IMR-90 (cell line): ENCODE data around the gene PRKCB. TPM values are rescaled to one million over a fixed set of nuclear protein-coding genes. Genes with fewer than 3 reads are reported as not detected.

Experiments
- ATAC-seq: fragments of 200-7000 bp; cut with Tn5 transposase; 2 replicates; pipeline ENCODE4 v1.9.1; 2020; ENCODE audit warnings: low read depth, mild to moderate bottlenecking, moderate library complexity
- BruUV-seq: library from RNA; stranded (reverse); fragments of 400-500 nt; replicated peaks from 2 replicates; lab custom pipeline; 2021; lab: Mats Ljungman, UMichigan
- CTCF ChIA-PET: fragments of 300-600 bp; formaldehyde crosslinking; extraction: SDS; loops from one replicate; lab custom pipeline; 2021; ENCODE audit warnings: antibody characterized with exemption; lab: Yijun Ruan, JAX
- POLR2A ChIA-PET: fragments of 300-600 bp; sonication (Branson Sonifier 250); formaldehyde crosslinking; loops from one replicate; lab custom pipeline; 2022; ENCODE audit warnings: antibody characterized with exemption; ENCODE audit not compliant: unreplicated experiment; lab: Charles Lee
- DNase-seq: peaks from one replicate; pipeline ENCODE4 v3.0.0; 2013
- H2AFZ ChIP-seq: replicated peaks from 2 replicates; pipeline ENCODE3; 2013; ENCODE audit warnings: low read length, mild to moderate bottlenecking; ENCODE audit not compliant: poor library complexity
- H2AK5ac ChIP-seq: 2 replicates; pipeline ENCODE4 v1.6.1; 2013; ENCODE audit warnings: low read depth, low read length, inconsistent platforms
- H2AK9ac ChIP-seq: replicated peaks from 2 replicates; pipeline ENCODE3; 2013; ENCODE audit warnings: mild to moderate bottlenecking, low read depth, low read length, moderate library complexity; ENCODE audit not compliant: poor library complexity
- H2BK120ac ChIP-seq: 2 replicates; pipeline ENCODE4 v1.6.1; 2013; ENCODE audit warnings: low read depth, low read length, inconsistent platforms
- H2BK15ac ChIP-seq: 3 replicates; pipeline ENCODE4 v1.6.1; 2013; ENCODE audit warnings: low read depth, low read length, inconsistent platforms
- H2BK20ac ChIP-seq: 2 replicates; pipeline ENCODE4 v1.6.1; 2013; ENCODE audit warnings: low read depth, mild to moderate bottlenecking, inconsistent platforms, low read length, moderate library complexity
- H2BK5ac ChIP-seq: 2 replicates; pipeline ENCODE4 v1.6.1; 2013; ENCODE audit warnings: mild to moderate bottlenecking, low read depth, low read length, inconsistent platforms; ENCODE audit not compliant: poor library complexity, severe bottlenecking
- H3K14ac ChIP-seq: replicated peaks from 2 replicates; pipeline ENCODE4 v1.6.1; 2013; ENCODE audit warnings: low read depth, low read length, inconsistent platforms
- H3K18ac ChIP-seq: 2 replicates; pipeline ENCODE4 v1.6.1; 2013; ENCODE audit warnings: low read depth, low read length, control low read depth
- H3K23ac ChIP-seq: 2 replicates; pipeline ENCODE4 v1.6.1; 2013; ENCODE audit warnings: low read depth, low read length, inconsistent platforms
- H3K27ac ChIP-seq: 2 replicates; pipeline ENCODE4 v1.5.1; 2013; ENCODE audit warnings: mild to moderate bottlenecking, control low read depth, low read length; ENCODE audit not compliant: insufficient read depth
- H3K27me3 ChIP-seq: 2 replicates; pipeline ENCODE4 v1.6.1; 2013; ENCODE audit warnings: low read length; ENCODE audit not compliant: control insufficient read depth, insufficient read depth
- H3K36me3 ChIP-seq: 2 replicates; pipeline ENCODE4 v1.6.1; 2013; ENCODE audit warnings: low read length, mixed read lengths; ENCODE audit not compliant: control insufficient read depth, insufficient read depth
- H3K4ac ChIP-seq: 2 replicates; pipeline ENCODE4 v1.6.1; 2013; ENCODE audit warnings: low read depth, low read length, inconsistent platforms
- H3K4me1 ChIP-seq: 2 replicates; pipeline ENCODE4 v1.6.1; 2013; ENCODE audit warnings: low read length, mixed read lengths; ENCODE audit not compliant: control insufficient read depth, insufficient read depth
- H3K4me2 ChIP-seq: 2 replicates; pipeline ENCODE4 v1.6.1; 2013; ENCODE audit warnings: low read depth, mild to moderate bottlenecking, control low read depth, low read length, moderate library complexity
- H3K4me3 ChIP-seq: 2 replicates; pipeline ENCODE4 v1.5.1; 2013; ENCODE audit warnings: low read depth, mild to moderate bottlenecking, control low read depth, low read length, moderate library complexity; ENCODE audit not compliant: insufficient read depth
- H3K56ac ChIP-seq: 2 replicates; pipeline ENCODE4 v1.6.1; 2013; ENCODE audit warnings: low read length, inconsistent platforms; ENCODE audit not compliant: insufficient read depth; ENCODE audit errors: extremely low read depth
- H3K79me1 ChIP-seq, 2 experiments: 2 replicates each; pipeline ENCODE4 v1.6.1; 2013; ENCODE audit warnings: low read length in 2 of 2, inconsistent platforms in 1 of 2, low read depth in 1 of 2
- H3K9ac ChIP-seq: 2 replicates; pipeline ENCODE4 v1.6.1; 2013; ENCODE audit warnings: low read depth, low read length, control low read depth
- H3K9me1 ChIP-seq: 2 replicates; pipeline ENCODE4 v1.6.1; 2013; ENCODE audit warnings: low read length, inconsistent platforms; ENCODE audit not compliant: insufficient read depth
- H3K9me3 ChIP-seq: 2 replicates; pipeline ENCODE4 v1.6.1; 2013; ENCODE audit warnings: low read length; ENCODE audit not compliant: control insufficient read depth, insufficient read depth
- H4K20me1 ChIP-seq: 2 replicates; pipeline ENCODE4 v1.6.1; 2013; ENCODE audit warnings: low read length, inconsistent platforms; ENCODE audit not compliant: insufficient read depth
- H4K5ac ChIP-seq: 2 replicates; pipeline ENCODE4 v1.6.1; 2013; ENCODE audit warnings: mild to moderate bottlenecking, low read depth, low read length, control low read depth
- H4K8ac ChIP-seq, 2 experiments: 2 replicates each; pipeline ENCODE4 v1.6.1; 2013; ENCODE audit warnings: low read depth in 2 of 2, low read length in 2 of 2, control low read depth in 1 of 2, inconsistent platforms in 1 of 2
- H4K91ac ChIP-seq: 2 replicates; pipeline ENCODE4 v1.6.1; 2013; ENCODE audit warnings: low read depth, low read length, inconsistent platforms; ENCODE audit not compliant: insufficient read depth
- BHLHE40 ChIP-seq: fragments of 150-350 bp; IDR thresholded peaks from 2 replicates; pipeline ENCODE4 v1.6.1; 2016; ENCODE audit warnings: mild to moderate bottlenecking, low read depth, low read length
- CHD1 ChIP-seq: IDR thresholded peaks from 2 replicates; pipeline ENCODE4 v1.6.1; 2012; ENCODE audit warnings: low read depth, low read length, improper control_type of control experiment
- FOS ChIP-seq: fragments of 150-350 bp; IDR thresholded peaks from 2 replicates; pipeline ENCODE4 v1.6.1; 2016; ENCODE audit warnings: low read depth, low read length
- MAFK ChIP-seq: IDR thresholded peaks from 2 replicates; pipeline ENCODE4 v1.6.1; 2012; ENCODE audit warnings: low read depth, low read length, improper control_type of control experiment
- NFE2L2 ChIP-seq: fragments of 150-350 bp; IDR thresholded peaks from 2 replicates; pipeline ENCODE4 v1.6.1; 2016; ENCODE audit warnings: low read depth, mild to moderate bottlenecking, low read length
- RAD21 ChIP-seq: IDR thresholded peaks from 2 replicates; pipeline ENCODE4 v1.6.1; 2012; ENCODE audit warnings: low read length, improper control_type of control experiment
- RCOR1 ChIP-seq: IDR thresholded peaks from 2 replicates; pipeline ENCODE4 v1.6.1; 2012; ENCODE audit warnings: mild to moderate bottlenecking, low read length, improper control_type of control experiment; ENCODE audit not compliant: insufficient replicate concordance
- WGBS, 2 experiments: methylation state at CpG; one replicate each; pipeline versions ENCODE4 v1.1.5 to v1.1.7; 2013; ENCODE audit warnings: missing lambda C conversion rate in 2 of 2; ENCODE audit not compliant: insufficient read length in 1 of 2; ENCODE audit errors: extremely low coverage in 2 of 2; 5-methylcytosine and 5-hydroxymethylcytosine counted together
- dilution Hi-C: fragments of 300-500 bp; cut with HindIII; formaldehyde crosslinking; loops from one replicate; pipeline ENCODE4 v1.14.3; 2018; ENCODE audit warnings: low sequenced_read_pairs; ENCODE audit not compliant: unreplicated experiment
- in situ Hi-C: fragments of 300-500 bp; cut with MboI; formaldehyde crosslinking; loops from 3 replicates; pipeline ENCODE4 v1.14.3; 2019; ENCODE audit warnings: low sequenced_read_pairs, inconsistent platforms, mixed read lengths
- intact Hi-C: fragments of 100-400 bp; cut with micrococcal nuclease; formaldehyde crosslinking; loops from 2 replicates; pipeline ENCODE4 v1.10.0; 2022
- polyA plus RNA-seq, 3 experiments: library from polyadenylated mRNA; depleted of rRNA; stranded (reverse); fragments of >200 nt; gene quantifications; 2 replicates each; pipeline ENCODE4 v1.2.3, GENCODE V29; 2012; ENCODE audit warnings: low replicate concordance in 1 of 3
- total RNA-seq: library from RNA; depleted of rRNA; stranded (reverse); fragments of >200 nt; gene quantifications from 2 replicates; pipeline ENCODE4 v1.2.3, GENCODE V29; 2012
- TF ChIP-seq, protein P1 (sequence below): conservative IDR thresholded peaks from 2 replicates; pipeline ENCODE4 v1.5.1; 2012; ENCODE audit warnings: mild to moderate bottlenecking, low read depth, low read length, improper control_type of control experiment
- TF ChIP-seq, protein P2 (sequence below): fragments of 150-350 bp; IDR thresholded peaks from 2 replicates; pipeline ENCODE4 v1.6.1; 2016; ENCODE audit warnings: low read depth, mild to moderate bottlenecking, low read length, moderate library complexity, borderline replicate concordance

PRKCB gene
- total and polyA plus RNA-seq, 2 of the 4 experiments (the other 2 are of a cell fraction): under 0.01 TPM; not detected in 1

DNA sequence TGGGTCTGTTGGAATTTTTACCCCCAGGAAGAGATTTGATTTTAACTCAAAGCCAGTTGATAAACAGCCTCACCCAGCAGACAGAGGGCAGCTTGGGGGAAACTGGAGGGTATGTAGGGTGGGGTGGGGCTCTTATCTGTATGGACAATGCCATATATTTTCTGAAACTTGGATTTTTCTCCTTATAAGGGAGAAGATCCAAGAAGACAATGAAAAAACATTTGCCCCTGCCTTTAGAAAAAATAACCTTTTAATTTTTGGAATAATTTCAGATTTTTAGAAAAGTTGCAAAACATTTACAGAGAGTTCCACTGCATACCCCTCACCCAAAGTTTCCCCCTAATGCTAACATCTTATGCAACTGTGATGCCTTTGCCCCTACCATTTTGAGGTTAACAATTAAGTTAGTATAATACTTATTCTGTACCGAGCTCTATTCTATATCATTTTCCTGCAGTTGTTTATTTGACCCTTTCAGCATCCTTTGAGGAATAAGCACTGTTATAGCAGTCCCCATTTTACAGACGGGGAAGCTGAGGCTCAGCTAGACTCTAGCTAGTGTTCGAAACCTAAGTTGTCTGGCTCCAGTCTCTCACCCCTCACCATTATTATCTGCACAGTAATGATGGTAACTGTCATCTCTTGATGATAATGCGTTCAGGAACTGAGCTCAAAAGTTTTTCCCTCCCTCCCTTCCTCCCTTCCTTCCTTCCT lies 66.4 kb downstream of the PRKCB start:
- Histone ChIP-seq H2BK20ac (no peak overlapping the region), H2BK15ac (no peak overlapping the region), H2BK5ac (no peak overlapping the region), H3K36me3 (no peaks in the 10 kb centered on the region), H3K9me3 (no peaks in the 10 kb centered on the region), H3K4me3 (no peak overlapping the region), H3K14ac (no peak overlapping the region), H2AK5ac (no peak overlapping the region), H4K5ac (no peak overlapping the region), H3K23ac (no peak overlapping the region), H3K9ac (no peak overlapping the region), H3K4ac (no peak overlapping the region), H4K20me1 (no peaks in the 10 kb centered on the region), H3K9me1 (no peaks in the 10 kb centered on the region), H3K4me2 (no peak overlapping the region), H3K18ac (no peak overlapping the region), H3K4me1 (no peaks in the 10 kb centered on the region), H3K27ac (no peak overlapping the region), H3K56ac (no peak overlapping the region), H2BK120ac (no peak overlapping the region), H2AFZ (no peak overlapping the region), H4K91ac (no peak overlapping the region), H4K8ac (no peak overlapping the region), H3K79me1 (no peaks in the 10 kb centered on the region), H2AK9ac (no peak overlapping the region), H3K27me3 (no peaks in the 10 kb centered on the region)
- POLR2A ChIA-PET: no interaction called here
- no CpG with 5 or more reads among the region's 4 CpGs for WGBS, 2 experiments
- intact Hi-C loops (no loop called here), dilution Hi-C loops (no loop called here), in situ Hi-C loops (no loop called here)
- CTCF ChIA-PET: no interaction called here
- DNase-seq (no peak), ATAC-seq (no peak)
- TF ChIP-seq FOS (no peak), MAFK (no peak), RAD21 (no peak), CHD1 (no peak), BHLHE40 (no peak), RCOR1 (no peak), NFE2L2 (no peak)
- TF ChIP-seq, protein P1, sequence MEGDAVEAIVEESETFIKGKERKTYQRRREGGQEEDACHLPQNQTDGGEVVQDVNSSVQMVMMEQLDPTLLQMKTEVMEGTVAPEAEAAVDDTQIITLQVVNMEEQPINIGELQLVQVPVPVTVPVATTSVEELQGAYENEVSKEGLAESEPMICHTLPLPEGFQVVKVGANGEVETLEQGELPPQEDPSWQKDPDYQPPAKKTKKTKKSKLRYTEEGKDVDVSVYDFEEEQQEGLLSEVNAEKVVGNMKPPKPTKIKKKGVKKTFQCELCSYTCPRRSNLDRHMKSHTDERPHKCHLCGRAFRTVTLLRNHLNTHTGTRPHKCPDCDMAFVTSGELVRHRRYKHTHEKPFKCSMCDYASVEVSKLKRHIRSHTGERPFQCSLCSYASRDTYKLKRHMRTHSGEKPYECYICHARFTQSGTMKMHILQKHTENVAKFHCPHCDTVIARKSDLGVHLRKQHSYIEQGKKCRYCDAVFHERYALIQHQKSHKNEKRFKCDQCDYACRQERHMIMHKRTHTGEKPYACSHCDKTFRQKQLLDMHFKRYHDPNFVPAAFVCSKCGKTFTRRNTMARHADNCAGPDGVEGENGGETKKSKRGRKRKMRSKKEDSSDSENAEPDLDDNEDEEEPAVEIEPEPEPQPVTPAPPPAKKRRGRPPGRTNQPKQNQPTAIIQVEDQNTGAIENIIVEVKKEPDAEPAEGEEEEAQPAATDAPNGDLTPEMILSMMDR: no peak
- TF ChIP-seq, protein P2, sequence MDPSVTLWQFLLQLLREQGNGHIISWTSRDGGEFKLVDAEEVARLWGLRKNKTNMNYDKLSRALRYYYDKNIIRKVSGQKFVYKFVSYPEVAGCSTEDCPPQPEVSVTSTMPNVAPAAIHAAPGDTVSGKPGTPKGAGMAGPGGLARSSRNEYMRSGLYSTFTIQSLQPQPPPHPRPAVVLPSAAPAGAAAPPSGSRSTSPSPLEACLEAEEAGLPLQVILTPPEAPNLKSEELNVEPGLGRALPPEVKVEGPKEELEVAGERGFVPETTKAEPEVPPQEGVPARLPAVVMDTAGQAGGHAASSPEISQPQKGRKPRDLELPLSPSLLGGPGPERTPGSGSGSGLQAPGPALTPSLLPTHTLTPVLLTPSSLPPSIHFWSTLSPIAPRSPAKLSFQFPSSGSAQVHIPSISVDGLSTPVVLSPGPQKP: no peak
- BruUV-seq: no TSS peak
